MM.1S (cell line): Measurements from ENCODE around the gene CD82.

Experiments used
- DNase-seq: peaks from one replicate; pipeline ENCODE4 v3.0.0-alpha.2; 2015
- H2AFZ ChIP-seq: fragments of 300-600 bp; sonication (generic); 2 replicates; pipeline ENCODE4 v1.6.0; 2016; ENCODE audit warnings: antibody characterized with exemption, low read length
- H3F3A ChIP-seq: fragments of 300-600 bp; sonication (generic); 2 replicates; pipeline ENCODE4 v1.6.1; 2016; ENCODE audit warnings: mild to moderate bottlenecking, antibody characterized with exemption, low read length, moderate library complexity, mixed read lengths; ENCODE audit not compliant: insufficient read depth
- H3K27ac ChIP-seq: fragments of 300-600 bp; sonication (generic); 2 replicates; pipeline ENCODE4 v1.5.1; 2016; ENCODE audit warnings: mild to moderate bottlenecking, low read length
- H3K27me3 ChIP-seq: fragments of 300-600 bp; sonication (generic); replicated peaks from 2 replicates; pipeline ENCODE4 v1.6.0; 2016; ENCODE audit warnings: low read length; ENCODE audit not compliant: insufficient read depth
- H3K36me3 ChIP-seq: fragments of 300-600 bp; sonication (generic); replicated peaks from 2 replicates; pipeline ENCODE4 v1.6.1; 2016; ENCODE audit warnings: mild to moderate bottlenecking, low read length, mixed read lengths; ENCODE audit not compliant: insufficient read depth
- H3K4me1 ChIP-seq: fragments of 300-600 bp; sonication (generic); 2 replicates; pipeline ENCODE4 v1.6.1; 2016; ENCODE audit warnings: low read length, mixed read lengths
- H3K4me2 ChIP-seq: fragments of 300-600 bp; sonication (generic); 2 replicates; pipeline ENCODE4 v1.6.0; 2016; ENCODE audit warnings: low read depth, low read length
- H3K4me3 ChIP-seq: fragments of 300-600 bp; sonication (generic); 2 replicates; pipeline ENCODE4 v1.5.1; 2016; ENCODE audit warnings: low read length, mixed read lengths
- H3K79me2 ChIP-seq: fragments of 300-600 bp; sonication (generic); 2 replicates; pipeline ENCODE4 v1.6.1; 2016; ENCODE audit warnings: mixed run types, low read length, mixed read lengths
- H3K9ac ChIP-seq: fragments of 300-600 bp; sonication (generic); 2 replicates; pipeline ENCODE4 v1.6.1; 2016; ENCODE audit warnings: low read length, mixed read lengths
- H3K9me2 ChIP-seq: fragments of 300-600 bp; sonication (generic); replicated peaks from 2 replicates; pipeline ENCODE4 v1.6.1; 2016; ENCODE audit warnings: mild to moderate bottlenecking, low read length, mixed read lengths; ENCODE audit not compliant: insufficient read depth
- H3K9me3 ChIP-seq: fragments of 300-600 bp; sonication (generic); replicated peaks from 2 replicates; pipeline ENCODE4 v1.6.1; 2016; ENCODE audit warnings: mild to moderate bottlenecking, low read length, mixed read lengths; ENCODE audit not compliant: insufficient read depth
- H4K20me1 ChIP-seq: fragments of 300-600 bp; sonication (generic); 2 replicates; pipeline ENCODE4 v1.6.1; 2016; ENCODE audit warnings: mild to moderate bottlenecking, low read length, moderate library complexity, mixed read lengths; ENCODE audit not compliant: insufficient read depth
- CTCF ChIP-seq: fragments of 300-600 bp; sonication (generic); IDR thresholded peaks from 2 replicates; pipeline ENCODE4 v1.5.1; 2016; ENCODE audit warnings: antibody characterized with exemption, low read length, mixed read lengths
- EZH2 ChIP-seq: fragments of 300-600 bp; sonication (generic); optimal IDR thresholded peaks from 2 replicates; pipeline ENCODE3; 2017; ENCODE audit warnings: low read depth, mild to moderate bottlenecking, antibody characterized with exemption, low read length, mixed read lengths
- EZH2phosphoT487 ChIP-seq: fragments of 300-600 bp; sonication (generic); IDR thresholded peaks from 2 replicates; pipeline ENCODE4 v1.6.1; 2018; ENCODE audit warnings: antibody characterized with exemption, low read length

The CD82 gene

GRCh38 chr11:44568658-44569473, 3.4 kb downstream of the CD82 start:
- H3K36me3 ChIP-seq = no peaks in the 10 kb centered on the region
- peak overlapping the region; percentile 97 for H3K4me2 ChIP-seq
- H3K9ac ChIP-seq = peak overlapping the region; percentile 48
- H3K4me3 ChIP-seq = peak overlapping the region; percentile 11; the same call in 1 of the 2 replicates
- H3K27ac ChIP-seq = peak overlapping the region; percentile 80
- H3K9me2 ChIP-seq = no peaks in the 10 kb centered on the region
- DNase-seq = peak; percentile 83
- peaks cover 76% of the 10 kb centered on the region for H3K79me2 ChIP-seq
- H3K9me3 ChIP-seq = no peaks in the 10 kb centered on the region
- peaks cover 19% of the 10 kb centered on the region for H3F3A ChIP-seq
- H4K20me1 ChIP-seq = no peaks in the 10 kb centered on the region
- TF ChIP-seq EZH2phosphoT487 (no peak), EZH2 (no peak), CTCF (no peak)
- no peak overlapping the region for H2AFZ ChIP-seq
- H3K4me1 ChIP-seq = peaks cover 68% of the 10 kb centered on the region
- H3K27me3 ChIP-seq = no peaks in the 10 kb centered on the region

- no peak for TF ChIP-seq EZH2
- TF ChIP-seq CTCF = no peak
- TF ChIP-seq EZH2phosphoT487 = no peak
- Histone ChIP-seq H3K4me3 (no peak overlapping the region), H3K4me2 (no peak overlapping the region), H3K36me3 (no peaks in the 10 kb centered on the region), H3K4me1 (peaks cover 75% of the 10 kb centered on the region), H3K9me3 (no peaks in the 10 kb centered on the region), H4K20me1 (no peaks in the 10 kb centered on the region), H3K27me3 (no peaks in the 10 kb centered on the region), H3K9ac (no peak overlapping the region), H3K9me2 (no peaks in the 10 kb centered on the region), H3F3A (peaks cover 19% of the 10 kb centered on the region), H3K79me2 (peaks cover 93% of the 10 kb centered on the region), H3K27ac (no peak overlapping the region), H2AFZ (no peak overlapping the region)
- no peak for DNase-seq
These were observed 5.1 kb downstream of the CD82 start for GRCh38 chr11:44570411-44571155.

- Histone ChIP-seq H4K20me1 (no peaks in the 10 kb centered on the region), H2AFZ (no peak overlapping the region), H3K36me3 (no peaks in the 10 kb centered on the region), H3K79me2 (peaks cover 93% of the 10 kb centered on the region), H3K9me3 (no peaks in the 10 kb centered on the region), H3F3A (peaks cover 19% of the 10 kb centered on the region), H3K27ac (no peak overlapping the region), H3K4me3 (no peak overlapping the region), H3K4me2 (no peak overlapping the region), H3K9me2 (no peaks in the 10 kb centered on the region), H3K27me3 (no peaks in the 10 kb centered on the region), H3K4me1 (peaks cover 65% of the 10 kb centered on the region), H3K9ac (no peak overlapping the region)
- TF ChIP-seq CTCF (no peak), EZH2phosphoT487 (no peak), EZH2 (no peak)
- DNase-seq = no peak
These were observed 6.4 kb downstream of the CD82 start for GRCh38 chr11:44571871-44572270.
